Stomach (tissue), 9 donors: ENCODE results near the gene KSR2. TPM values are rescaled to one million over a fixed set of nuclear protein-coding genes. Genes with fewer than 3 reads are reported as not detected.
A peak's percentile ranks its signal among the peaks of the same experiment; 100 is the strongest.

Source experiments
- DNase-seq, 2 donors: peaks; one replicate each; pipeline versions ENCODE4 v3.0.0 to v3.0.0-alpha.2; 2013 to 2019
- H3K27ac ChIP-seq, 5 donors: fragments of 200-600 bp in 4 of 5; sonication (generic) in 4 of 5; one replicate each; pipeline ENCODE4 v1.5.1; 2013 to 2019; ENCODE audit warnings: mild to moderate bottlenecking in 1 of 5, moderate library complexity in 1 of 5
- H3K27me3 ChIP-seq, 3 donors: fragments of 200-600 bp; sonication (generic); one replicate each; pipeline ENCODE4 v1.5.1; 2017 to 2019; ENCODE audit warnings: mixed run types in 1 of 3
- H3K36me3 ChIP-seq, 4 donors: fragments of 200-600 bp; sonication (generic); 1 replicate in 3 of 4; 2 replicates in 1 of 4; pipeline ENCODE4 v1.5.1; 2016 to 2019
- H3K4me1 ChIP-seq, 4 donors: fragments of 200-600 bp; sonication (generic); one replicate each; pipeline ENCODE4 v1.5.1; 2016 to 2019
- H3K4me3 ChIP-seq, 4 donors: fragments of 200-600 bp; sonication (generic) in 3 of 4; one replicate each; pipeline ENCODE4 v1.5.1; 2016 to 2019; ENCODE audit warnings: mild to moderate bottlenecking in 1 of 4
- H3K9me3 ChIP-seq, 4 donors: fragments of 200-600 bp; sonication (generic); one replicate each; pipeline ENCODE4 v1.5.1; 2016 to 2019
- CTCF ChIP-seq, 7 experiments: fragments of 450-650 bp in 4 of 7; fragments of 200-600 bp in 3 of 7; sonication (generic) in 3 of 7; IDR thresholded peaks; one replicate each; pipeline ENCODE4 v1.5.1; 2016 to 2019; ENCODE audit warnings: antibody characterized with exemption in 7 of 7, control low read depth in 2 of 7, mild to moderate bottlenecking in 1 of 7
- EP300 ChIP-seq: sonication (generic); formaldehyde crosslinking; IDR thresholded peaks from one replicate; pipeline ENCODE4 v1.6.1; 2017; ENCODE audit warnings: antibody characterized with exemption
- POLR2A ChIP-seq, 4 donors: fragments of 450-650 bp; IDR thresholded peaks; one replicate each; pipeline ENCODE4 v1.6.1; 2016; ENCODE audit warnings: antibody characterized with exemption in 4 of 4, control low read depth in 2 of 4, mild to moderate bottlenecking in 1 of 4, moderate library complexity in 1 of 4
- POLR2AphosphoS5 ChIP-seq, 3 donors: sonication (generic); formaldehyde crosslinking; IDR thresholded peaks; one replicate each; pipeline ENCODE4 v1.6.1; 2016; ENCODE audit warnings: antibody characterized with exemption in 3 of 3
- WGBS, 5 donors: extraction: QIAGEN DNeasy Blood & Tissue Kit in 3 of 5; methylation state at CpG; one replicate each; pipeline versions ENCODE4 v1.1.5 to v1.1.7; 2013 to 2018; 5-methylcytosine and 5-hydroxymethylcytosine counted together
- intact Hi-C: fragments of 100-400 bp; cut with DNase I; formaldehyde crosslinking; loops from one replicate; pipeline ENCODE4 v1.15.1; 2023; ENCODE audit warnings: low total_unique reads
- polyA plus RNA-seq, 3 donors: library from polyadenylated mRNA; stranded (reverse); fragments of 200-250 nt; gene quantifications; one replicate each; pipeline ENCODE4 v1.2.3, GENCODE V29; 2013
- total RNA-seq, 5 donors: library from RNA; depleted of rRNA; stranded (reverse); fragments of >200 nt; gene quantifications; one replicate each; pipeline versions ENCODE4 v1.1.0 to v1.2.3, GENCODE V29; 2014 to 2016
- donor health status: healthy with polysubstance abuse.
- donor health status: Bipolar disorder and iron deficiency.
- donor health status: healthy.

Gene KSR2
- total and polyA plus RNA-seq, 8 donors = 0.03 to 1.4 (median 0.26) TPM; not detected in 2

- WGBS, 5 donors = 78 to 97% (median 88%) methylated on average over 2 of the region's 2 CpGs
- intact Hi-C loops = no loop called here
- no peak for DNase-seq
These were observed 528.4 kb downstream of the KSR2 start for GRCh38 chr12:117440384-117440783.

GRCh38 chr12:117439531-117440001, 529.2 kb downstream of the KSR2 start:
- intact Hi-C loops = no loop called here

More at GRCh38 chr12:117440384-117440783, 528.4 kb downstream of the KSR2 start:
- no peak overlapping the region for H3K4me3 ChIP-seq
- no peak for TF ChIP-seq POLR2A (IDR thresholded peaks at IDR 0.05)
- TF ChIP-seq EP300 = no peak
- TF ChIP-seq POLR2AphosphoS5 (IDR thresholded peaks at IDR 0.05) = no peak
- no peak for TF ChIP-seq CTCF (IDR thresholded peaks at IDR 0.05)
- H3K36me3 ChIP-seq = no peaks in the 10 kb centered on the region
- no peaks in the 10 kb centered on the region for H3K4me1 ChIP-seq
- H3K9me3 ChIP-seq = no peaks in the 10 kb centered on the region
- H3K27ac ChIP-seq = no peak overlapping the region
- peaks cover 0 to 6% (median 0%) of the 10 kb centered on the region in 3 donors for H3K27me3 ChIP-seq

GRCh38 chr12:117438809-117439208, 530.0 kb downstream of the KSR2 start:
- Histone ChIP-seq H3K4me1 (no peaks in the 10 kb centered on the region), H3K27me3 (peaks cover 0 to 7% (median 0%) of the 10 kb centered on the region in 3 donors), H3K9me3 (no peaks in the 10 kb centered on the region), H3K36me3 (no peaks in the 10 kb centered on the region), H3K27ac (no peak overlapping the region), H3K4me3 (no peak overlapping the region)
- WGBS, 5 donors = 81 to 92% (median 83%) methylated on average over 5 to 6 of the region's 6 CpGs
- no peak for DNase-seq
- TF ChIP-seq EP300 (no peak), POLR2A (IDR thresholded peaks at IDR 0.05) (no peak), POLR2AphosphoS5 (IDR thresholded peaks at IDR 0.05) (no peak), CTCF (IDR thresholded peaks at IDR 0.05) (no peak)
- intact Hi-C loops = no loop called here

More at GRCh38 chr12:117439531-117440001, 529.2 kb downstream of the KSR2 start:
- TF ChIP-seq CTCF (IDR thresholded peaks at IDR 0.05) (no peak), POLR2AphosphoS5 (IDR thresholded peaks at IDR 0.05) (no peak), POLR2A (IDR thresholded peaks at IDR 0.05) (no peak), EP300 (no peak)
- Histone ChIP-seq H3K36me3 (no peaks in the 10 kb centered on the region), H3K4me1 (no peaks in the 10 kb centered on the region), H3K9me3 (no peaks in the 10 kb centered on the region), H3K4me3 (no peak overlapping the region), H3K27ac (no peak overlapping the region), H3K27me3 (peaks cover 0 to 7% (median 0%) of the 10 kb centered on the region in 3 donors)
- DNase-seq = peak in 1 of 2 donors; percentile 20
- whole genome bisulfite sequencing, 5 donors = 53 to 58% (median 55%) methylated on average over 5 to 13 of the region's 13 CpGs

- no peak for DNase-seq
- Histone ChIP-seq H3K4me3 (no peak overlapping the region), H3K4me1 (no peaks in the 10 kb centered on the region), H3K9me3 (no peaks in the 10 kb centered on the region), H3K36me3 (no peaks in the 10 kb centered on the region), H3K27me3 (peaks cover 0 to 7% (median 0%) of the 10 kb centered on the region in 3 donors), H3K27ac (no peak overlapping the region)
- no peak for TF ChIP-seq POLR2A (IDR thresholded peaks at IDR 0.05)
- no peak for TF ChIP-seq CTCF (IDR thresholded peaks at IDR 0.05)
- TF ChIP-seq POLR2AphosphoS5 (IDR thresholded peaks at IDR 0.05) = no peak
- TF ChIP-seq EP300 = no peak
- WGBS, 5 donors = 70 to 79% (median 78%) methylated on average over 11 of the region's 11 CpGs
- intact Hi-C loops = no loop called here
These were observed 531.1 kb downstream of the KSR2 start for GRCh38 chr12:117437516-117438255.
